GM19468 (cell line): Measurements from ENCODE around the gene ZBTB7A.
"Not testable (repeated sequence)": the region's sequence is repeated elsewhere in the genome, so short reads cannot be mapped to it uniquely, and the experiment has no call there.

Source experiments
- ATAC-seq: cut with Tn5 transposase; IDR thresholded peaks from one replicate; pipeline ENCODE4 v1.9.1; 2021; ENCODE audit warnings: mild to moderate bottlenecking, moderate library complexity, moderate number of reproducible peaks; ENCODE audit not compliant: unreplicated experiment; ENCODE audit errors: extremely low read depth

The ZBTB7A gene

DNA sequence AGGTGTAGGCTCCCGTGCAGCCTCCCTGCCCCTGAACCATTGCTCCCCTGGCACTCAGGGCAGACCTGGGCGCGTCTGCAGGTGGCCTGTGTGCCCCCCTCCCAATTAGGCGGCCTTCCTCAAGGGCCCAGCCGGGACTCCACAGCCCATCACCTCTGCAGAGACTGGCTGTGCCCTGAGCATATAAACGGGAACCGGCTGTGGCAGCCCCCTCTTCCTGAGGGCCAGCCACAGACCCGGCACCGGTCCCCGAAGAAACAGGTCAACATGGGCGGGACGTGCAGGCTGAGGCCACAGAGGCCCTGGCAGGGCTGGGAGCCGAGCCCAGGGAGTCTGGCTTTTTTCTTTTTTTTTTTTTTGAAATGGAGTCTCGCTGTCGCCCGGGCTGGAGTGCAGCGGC is 47.1 kb downstream of the ZBTB7A start:
- ATAC-seq = no peak

- no peak for ATAC-seq
Measured at GRCh38 chr19:4018775-4019504, 47.8 kb downstream of the ZBTB7A start.

- no peak for ATAC-seq
Measured at GRCh38 chr19:4018140-4018613, 48.5 kb downstream of the ZBTB7A start.

DNA sequence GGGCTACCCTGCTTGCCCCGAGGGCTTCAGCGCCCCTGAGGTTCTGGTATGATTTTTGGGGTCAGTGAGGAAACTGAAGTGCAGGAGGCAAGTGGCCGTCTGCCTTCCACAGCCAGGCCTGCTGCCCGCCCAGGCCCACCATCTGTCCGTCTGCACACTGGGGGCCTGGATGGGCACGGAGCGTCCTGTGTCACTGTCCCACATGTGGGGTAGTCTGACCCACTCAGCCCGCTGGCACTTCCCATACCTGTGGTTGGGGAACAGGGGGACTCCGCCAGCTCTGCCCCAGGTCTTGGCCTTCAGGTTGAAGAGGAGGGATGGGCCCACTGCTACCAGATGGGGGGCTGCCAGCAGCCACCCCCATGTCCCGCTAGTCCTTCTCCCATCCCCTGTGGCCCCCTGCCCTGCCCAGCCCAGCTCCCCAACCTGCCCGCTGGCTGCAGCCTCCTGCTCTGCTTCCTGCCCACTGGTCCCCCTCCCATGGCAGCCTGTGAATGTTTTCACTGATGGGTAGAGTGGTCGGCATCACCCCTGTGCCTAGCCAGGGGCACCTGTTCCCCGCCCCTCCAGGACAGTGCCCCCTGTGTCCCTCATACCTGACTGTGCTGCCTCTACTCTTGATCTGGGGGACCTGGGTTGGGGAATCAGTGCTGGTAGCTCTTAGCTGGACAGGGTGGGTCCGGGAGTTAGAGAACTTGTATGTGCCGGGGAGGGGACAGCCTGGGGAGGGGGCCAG is 49.6 kb downstream of the ZBTB7A start:
- no peak for ATAC-seq

DNA sequence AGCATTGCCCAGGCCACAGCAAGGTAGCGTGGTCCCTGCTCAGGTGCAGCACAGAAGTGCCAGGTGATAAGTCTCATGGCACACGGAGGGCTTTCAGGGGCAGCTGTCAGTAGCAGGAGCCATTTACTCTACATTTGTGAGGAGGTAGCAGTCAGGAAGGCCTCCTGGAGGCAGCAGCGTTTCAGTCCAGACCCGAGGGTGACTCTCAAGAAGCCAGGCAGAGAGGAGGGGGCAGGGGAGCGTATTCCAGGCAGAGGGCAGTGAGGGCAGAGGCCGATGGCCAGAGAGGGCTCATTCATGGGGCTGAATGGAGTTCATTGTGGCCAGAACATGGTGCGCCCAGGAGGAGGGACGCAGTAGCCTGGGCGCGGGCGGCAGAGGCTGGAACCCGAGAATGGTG is 50.2 kb downstream of the ZBTB7A start:
- ATAC-seq = no peak

- no peak for ATAC-seq
Measured at GRCh38 chr19:4015705-4016402, 50.8 kb downstream of the ZBTB7A start.

GRCh38 chr19:4014541-4015491 is 51.9 kb downstream of the ZBTB7A start:
- no peak for ATAC-seq

GRCh38 chr19:4013886-4014540 is 52.7 kb downstream of the ZBTB7A start:
- no peak for ATAC-seq

GRCh38 chr19:4012975-4013634 is 53.6 kb downstream of the ZBTB7A start:
- no peak for ATAC-seq

DNA sequence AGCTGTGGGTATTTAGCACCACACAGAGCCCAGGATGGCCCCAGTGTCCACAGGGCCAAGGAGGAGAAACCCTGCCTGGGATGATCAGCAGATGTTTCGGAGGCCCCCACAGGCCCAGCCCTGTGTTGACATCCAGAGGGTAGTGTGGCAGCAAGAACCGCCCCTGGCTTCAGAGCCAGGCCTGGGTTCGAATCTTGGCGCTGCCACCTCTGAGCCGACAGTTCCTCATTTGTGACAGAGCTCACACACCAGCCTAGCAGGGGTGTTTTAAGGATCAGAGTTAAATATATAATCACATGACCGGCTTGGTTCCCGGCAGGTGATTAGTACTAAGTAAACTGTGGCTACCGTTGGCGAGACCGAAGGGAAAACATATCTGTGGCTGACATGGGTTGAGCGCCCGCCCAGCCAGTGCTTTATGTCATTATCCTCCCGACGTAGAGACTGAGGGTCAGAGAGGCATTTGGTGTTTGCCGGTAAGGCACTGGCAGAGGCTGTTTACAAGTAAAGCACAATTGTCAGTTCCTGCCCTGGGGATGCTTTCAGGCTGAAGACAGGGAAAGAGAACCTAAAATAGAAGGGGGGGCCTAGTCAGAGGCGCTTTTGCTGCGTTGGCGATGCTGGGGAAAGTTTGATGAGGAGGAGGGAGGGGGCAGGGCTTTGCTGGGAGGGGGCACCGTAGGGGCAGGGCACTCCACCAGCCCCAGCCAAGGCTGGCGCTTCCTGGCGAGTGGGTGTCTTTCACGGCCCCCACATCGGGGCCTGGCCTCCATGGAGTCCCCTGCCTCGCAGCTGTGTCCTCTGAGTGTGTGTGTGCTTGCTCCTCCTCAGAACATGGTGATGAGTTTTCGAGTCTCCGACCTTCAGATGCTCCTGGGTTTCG is 54.4 kb downstream of the ZBTB7A start:
- ATAC-seq = no peak

- ATAC-seq = not testable (repeated sequence)
Measured at GRCh38 chr19:4011430-4011829, 55.3 kb downstream of the ZBTB7A start.

DNA sequence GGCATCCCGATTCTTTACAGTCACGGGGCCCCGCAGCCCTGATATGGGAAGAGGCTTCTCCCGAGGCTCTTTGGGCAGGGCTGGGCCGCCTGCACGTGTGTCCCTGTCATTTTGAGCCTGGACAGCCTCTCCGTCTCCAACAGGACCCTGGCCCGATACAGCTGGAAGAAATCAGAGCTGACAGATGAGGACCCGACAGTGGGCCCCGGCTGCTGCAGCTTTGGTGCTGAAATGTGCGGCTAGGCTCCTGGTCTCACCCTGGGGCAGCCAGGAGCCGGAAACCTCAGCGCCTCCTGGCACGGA is 55.9 kb downstream of the ZBTB7A start:
- no peak for ATAC-seq

- ATAC-seq = no peak
Measured at GRCh38 chr19:4009990-4010807, 56.5 kb downstream of the ZBTB7A start.

DNA sequence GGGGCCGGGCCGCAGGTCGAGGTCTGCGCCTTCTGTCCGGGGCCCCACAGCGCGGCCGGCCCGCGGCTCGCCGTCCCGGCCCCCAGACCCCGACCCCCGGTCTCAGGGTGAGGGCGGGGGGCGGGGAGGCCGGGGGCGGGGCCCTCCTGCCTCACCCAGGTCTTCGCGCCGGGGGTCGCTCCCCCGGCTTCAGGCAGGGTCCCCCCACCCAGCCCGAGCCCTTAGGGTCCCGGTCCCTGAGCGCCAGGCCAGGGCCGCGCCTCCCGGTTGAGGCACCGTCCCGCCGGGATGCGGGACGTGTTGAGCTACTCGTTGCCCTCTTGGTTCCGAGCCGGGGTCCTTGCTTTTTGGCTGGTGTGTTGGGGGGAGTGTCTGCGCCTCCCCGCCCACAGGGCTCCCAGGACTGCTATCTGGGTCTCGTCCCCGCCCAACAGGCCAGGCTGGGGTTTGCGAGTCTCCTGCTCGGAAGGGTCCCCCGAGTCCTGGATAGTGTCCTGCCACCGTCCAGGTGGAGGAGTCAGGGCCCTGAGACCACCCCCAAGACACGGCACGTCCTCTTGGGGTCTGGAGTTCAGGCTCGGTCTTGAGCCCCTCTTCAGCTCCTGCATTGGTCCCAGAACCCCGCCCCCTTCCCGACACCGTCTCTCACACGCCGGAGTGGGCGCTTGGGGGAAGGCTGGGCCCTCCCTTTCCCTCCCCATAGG is 58.7 kb downstream of the ZBTB7A start:
- ATAC-seq = no peak

- ATAC-seq = peak; percentile 45
Measured at GRCh38 chr19:4007021-4007835, 59.5 kb downstream of the ZBTB7A start, which contains the start of gene PIAS4. Gene PIAS4 (plus strand): TSS chr19:4007736. CDS start chr19:4007761, 25 bp downstream.

DNA sequence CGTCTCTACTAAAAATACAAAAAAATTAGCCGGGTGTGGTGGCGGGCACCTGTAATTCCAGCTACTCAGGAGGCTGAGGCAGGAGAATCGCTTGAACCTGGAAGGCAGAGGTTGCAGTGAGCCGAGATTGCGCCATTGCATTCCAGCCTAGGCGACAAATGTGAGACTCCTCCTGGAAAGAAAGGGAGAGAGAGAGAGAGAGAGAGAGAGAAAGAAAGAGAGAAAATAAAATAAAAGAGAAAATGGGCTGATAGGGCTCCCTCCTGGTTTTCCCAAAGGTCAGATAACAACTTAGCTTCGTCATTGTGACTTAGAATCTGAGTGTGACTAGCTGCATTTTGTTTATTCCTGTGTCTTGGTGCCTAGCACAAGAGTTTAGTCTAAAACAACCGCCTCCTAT is 61.3 kb downstream of the ZBTB7A start:
- ATAC-seq = not testable (repeated sequence)
